Sigmoid colon (tissue), 7 donors: Measurements from ENCODE around the gene RND3. TPM values are rescaled to one million over a fixed set of nuclear protein-coding genes. Genes with fewer than 3 reads are reported as not detected.

Source experiments
- DNase-seq: peaks from one replicate; pipeline ENCODE4 v3.0.0-alpha.2; 2019
- H3K27ac ChIP-seq, 4 donors: fragments of 200-600 bp; sonication (generic); one replicate each; pipeline ENCODE4 v1.5.1; 2016 to 2019; ENCODE audit warnings: mild to moderate bottlenecking in 1 of 4
- H3K27me3 ChIP-seq, 3 donors: fragments of 200-600 bp; sonication (generic); one replicate each; pipeline ENCODE4 v1.5.1; 2019; ENCODE audit warnings: mild to moderate bottlenecking in 1 of 3
- H3K36me3 ChIP-seq, 4 donors: fragments of 200-600 bp; sonication (generic); one replicate each; pipeline ENCODE4 v1.5.1; 2016 to 2019
- H3K4me1 ChIP-seq, 4 donors: fragments of 200-600 bp; sonication (generic); one replicate each; pipeline ENCODE4 v1.5.1; 2017 to 2019
- H3K4me3 ChIP-seq, 4 donors: fragments of 200-600 bp; sonication (generic); one replicate each; pipeline ENCODE4 v1.5.1; 2017 to 2019; ENCODE audit warnings: mild to moderate bottlenecking in 2 of 4, moderate library complexity in 1 of 4
- H3K9me3 ChIP-seq, 4 donors: fragments of 200-600 bp in 3 of 4; sonication (generic) in 3 of 4; one replicate each; pipeline versions ENCODE4 v1.5.1 to v1.6.1; 2013 to 2019
- CTCF ChIP-seq, 4 experiments: fragments of 450-650 bp in 3 of 4; fragments of 200-600 bp in 1 of 4; IDR thresholded peaks; one replicate each; pipeline ENCODE4 v1.5.1; 2016 to 2019; ENCODE audit warnings: antibody characterized with exemption in 4 of 4, mild to moderate bottlenecking in 3 of 4, moderate library complexity in 2 of 4
- EP300 ChIP-seq, 4 donors: sonication (generic); formaldehyde crosslinking; IDR thresholded peaks; one replicate each; pipeline ENCODE4 v1.6.1; 2017; ENCODE audit warnings: antibody characterized with exemption in 4 of 4
- POLR2A ChIP-seq, 2 donors: fragments of 450-650 bp; IDR thresholded peaks; one replicate each; pipeline ENCODE4 v1.6.1; 2016; ENCODE audit warnings: antibody characterized with exemption in 2 of 2, mild to moderate bottlenecking in 2 of 2, moderate library complexity in 2 of 2
- POLR2AphosphoS5 ChIP-seq, 4 donors: sonication (generic); formaldehyde crosslinking; IDR thresholded peaks; one replicate each; pipeline ENCODE4 v1.6.1; 2017; ENCODE audit warnings: antibody characterized with exemption in 4 of 4
- WGBS, 2 donors: extraction: QIAGEN DNeasy Blood & Tissue Kit; methylation state at CpG; one replicate each; pipeline ENCODE4 v1.1.7; 2013; 5-methylcytosine and 5-hydroxymethylcytosine counted together
- intact Hi-C: fragments of 100-400 bp; cut with DNase I; formaldehyde crosslinking; loops from one replicate; pipeline ENCODE4 v1.15.1; 2023
- polyA plus RNA-seq, 3 donors: library from polyadenylated mRNA; stranded (reverse); fragments of 200-250 nt; gene quantifications; one replicate each; pipeline ENCODE4 v1.2.3, GENCODE V29; 2013
- total RNA-seq, 4 donors: library from RNA; depleted of rRNA; stranded (reverse); fragments of >200 nt; gene quantifications; one replicate each; pipeline ENCODE4 v1.1.0, GENCODE V29; 2016
- donor health status: healthy with polysubstance abuse.
- donor health status: Bipolar disorder and iron deficiency.
- donor health status: healthy.

The RND3 gene
- total and polyA plus RNA-seq, 7 donors = 22.3 to 171 (median 31.3) TPM

GRCh38 chr2:150469706-150470274 is 17.7 kb downstream of the RND3 start:
- WGBS, 2 donors = 92 to 94% methylated on average over 14 of the region's 14 CpGs
- intact Hi-C loops = no loop called here
- no peaks in the 10 kb centered on the region for H3K27me3 ChIP-seq
- no peak overlapping the region for H3K4me3 ChIP-seq
- no peaks in the 10 kb centered on the region for H3K9me3 ChIP-seq
- TF ChIP-seq POLR2AphosphoS5 (IDR thresholded peaks at IDR 0.05) (no peak), EP300 (IDR thresholded peaks at IDR 0.05) (no peak), POLR2A (IDR thresholded peaks at IDR 0.05) (no peak), CTCF (IDR thresholded peaks at IDR 0.05) (no peak)
- H3K27ac ChIP-seq = peak overlapping the region in 1 of 4 donors; percentile 6
- DNase-seq = no peak
- H3K36me3 ChIP-seq = peaks cover 0 to 64% (median 10%) of the 10 kb centered on the region in 4 donors
- peaks cover 0 to 43% (median 35%) of the 10 kb centered on the region in 4 donors for H3K4me1 ChIP-seq

- intact Hi-C loops = no loop called here
- no peak for TF ChIP-seq POLR2A (IDR thresholded peaks at IDR 0.05)
- TF ChIP-seq EP300 (IDR thresholded peaks at IDR 0.05) = no peak
- no peak for TF ChIP-seq CTCF (IDR thresholded peaks at IDR 0.05)
- TF ChIP-seq POLR2AphosphoS5 (IDR thresholded peaks at IDR 0.05) = no peak
- no peak overlapping the region for H3K4me3 ChIP-seq
- no peak for DNase-seq
- peaks cover 0 to 36% (median 25%) of the 10 kb centered on the region in 4 donors for H3K4me1 ChIP-seq
- H3K36me3 ChIP-seq = peaks cover 0 to 51% (median 10%) of the 10 kb centered on the region in 4 donors
- WGBS, 2 donors = 75 to 78% methylated on average over 7 of the region's 7 CpGs
- no peaks in the 10 kb centered on the region for H3K27me3 ChIP-seq
- H3K9me3 ChIP-seq = no peaks in the 10 kb centered on the region
- H3K27ac ChIP-seq = peak overlapping the region in 3 of 4 donors; percentile 71 to 79 (median 74)
Observed at GRCh38 chr2:150468350-150468960, 19.0 kb downstream of the RND3 start.

- no peak overlapping the region for H3K4me3 ChIP-seq
- H3K27ac ChIP-seq = peak overlapping the region; percentile 62 to 79 (median 72)
- no peaks in the 10 kb centered on the region for H3K9me3 ChIP-seq
- TF ChIP-seq POLR2A (IDR thresholded peaks at IDR 0.05) (no peak), EP300 (IDR thresholded peaks at IDR 0.05) (no peak), CTCF (IDR thresholded peaks at IDR 0.05) (no peak), POLR2AphosphoS5 (IDR thresholded peaks at IDR 0.05) (no peak)
- H3K27me3 ChIP-seq = no peaks in the 10 kb centered on the region
- 79 to 83% methylated on average over 2 of the region's 2 CpGs for WGBS, 2 donors
- peaks cover 0 to 43% (median 10%) of the 10 kb centered on the region in 4 donors for H3K36me3 ChIP-seq
- intact Hi-C loops = no loop called here
- DNase-seq = no peak
- H3K4me1 ChIP-seq = peaks cover 0 to 32% (median 22%) of the 10 kb centered on the region in 4 donors
Observed at GRCh38 chr2:150467621-150467963, 19.9 kb downstream of the RND3 start.

GRCh38 chr2:150466741-150467620 is 20.5 kb downstream of the RND3 start:
- Histone ChIP-seq H3K4me3 (peak overlapping the region in 1 of 4 donors; percentile 19), H3K27ac (peak overlapping the region; percentile 62 to 79 (median 72)), H3K4me1 (peaks cover 0 to 28% (median 22%) of the 10 kb centered on the region in 4 donors), H3K27me3 (no peaks in the 10 kb centered on the region), H3K9me3 (no peaks in the 10 kb centered on the region), H3K36me3 (peaks cover 0 to 37% (median 10%) of the 10 kb centered on the region in 4 donors)
- intact Hi-C loops = no loop called here
- WGBS, 2 donors = 57 to 74% methylated on average over 5 of the region's 5 CpGs
- TF ChIP-seq POLR2A (IDR thresholded peaks at IDR 0.05) (no peak), POLR2AphosphoS5 (IDR thresholded peaks at IDR 0.05) (peak in 2 of 4 donors; percentile 39 to 62), CTCF (IDR thresholded peaks at IDR 0.05) (no peak), EP300 (IDR thresholded peaks at IDR 0.05) (peak in 2 of 4 donors; percentile 38 to 56)
- no peak for DNase-seq
